Natural killer cell (primary cell): ENCODE results near the gene LEPR. TPM values are rescaled to one million over a fixed set of nuclear protein-coding genes. Genes with fewer than 3 reads are reported as not detected.

Source experiments
- ATAC-seq, 3 donors: fragments of 150-1000 bp in 2 of 3; fragments of 200-7000 bp in 1 of 3; cut with Tn5 transposase; 1 replicate in 1 of 3; 2 replicates in 2 of 3; pipeline ENCODE4 v1.10.0; 2021; ENCODE audit warnings: mild to moderate bottlenecking in 2 of 3, moderate library complexity in 2 of 3
- DNase-seq, 2 donors: peaks; one replicate each; pipeline versions ENCODE4 v3.0.0 to v3.0.0-alpha.2; 2013 to 2021; ENCODE audit warnings: mixed read lengths in 1 of 2
- H3K27ac ChIP-seq: one replicate; pipeline ENCODE4 v1.5.1; 2013; ENCODE audit warnings: mild to moderate bottlenecking, low read length
- H3K27me3 ChIP-seq: one replicate; pipeline ENCODE4 v1.6.1; 2013; ENCODE audit warnings: low read length; ENCODE audit not compliant: control insufficient read depth, insufficient read depth
- H3K36me3 ChIP-seq: one replicate; pipeline ENCODE4 v1.6.1; 2013; ENCODE audit warnings: low read length; ENCODE audit not compliant: control insufficient read depth, insufficient read depth
- H3K4me1 ChIP-seq: one replicate; pipeline ENCODE4 v1.6.1; 2013; ENCODE audit warnings: low read length; ENCODE audit not compliant: control insufficient read depth, insufficient read depth
- H3K4me3 ChIP-seq: one replicate; pipeline ENCODE4 v1.5.1; 2013; ENCODE audit warnings: low read length
- H3K9me3 ChIP-seq: one replicate; pipeline ENCODE4 v1.6.1; 2013; ENCODE audit warnings: low read length; ENCODE audit not compliant: control insufficient read depth, insufficient read depth
- H3K27ac Mint-ChIP-seq, 2 donors: one replicate each; pipeline ENCODE4 v1.8.0; 2022; ENCODE audit warnings: mild to moderate bottlenecking in 2 of 2, mixed read lengths in 2 of 2, moderate library complexity in 1 of 2
- H3K27me3 Mint-ChIP-seq, 2 donors: one replicate each; pipeline ENCODE4 v1.8.0; 2022; ENCODE audit warnings: low read depth in 2 of 2, mixed read lengths in 2 of 2
- H3K36me3 Mint-ChIP-seq: one replicate; pipeline ENCODE4 v1.8.0; 2022; ENCODE audit warnings: mixed read lengths
- H3K4me1 Mint-ChIP-seq, 2 donors: one replicate each; pipeline ENCODE4 v1.8.0; 2022; ENCODE audit warnings: mixed read lengths in 2 of 2
- H3K4me3 Mint-ChIP-seq: one replicate; pipeline ENCODE4 v1.8.0; 2022; ENCODE audit warnings: mild to moderate bottlenecking, moderate library complexity, mixed read lengths
- H3K9me3 Mint-ChIP-seq, 2 donors: one replicate each; pipeline ENCODE4 v1.8.0; 2022; ENCODE audit warnings: mixed read lengths in 2 of 2
- CTCF ChIP-seq: fragments of 200-600 bp; IDR thresholded peaks from one replicate; pipeline ENCODE4 v1.8.0; 2022; ENCODE audit warnings: antibody characterized with exemption
- WGBS: methylation state at CpG from one replicate; pipeline ENCODE4 v1.1.7; 2013; ENCODE audit warnings: missing lambda C conversion rate; ENCODE audit not compliant: insufficient coverage; 5-methylcytosine and 5-hydroxymethylcytosine counted together
- intact Hi-C: fragments of 100-400 bp; cut with micrococcal nuclease; formaldehyde crosslinking; loops from one replicate; pipeline ENCODE4 v1.14.2; 2022
- total RNA-seq, 4 donors: library from RNA; stranded (reverse); fragments of 120-200 nt in 1 of 4; gene quantifications; one replicate each; pipeline versions ENCODE4 v1.2.3 to v1.2.4, GENCODE V29; 2013 to 2022

The LEPR gene
- total RNA-seq, 3 donors from 2014 or later (not counting 1 experiment from before 2014, with no cell fraction given): 2.0 to 3.6 (median 2.1) TPM

- 70% methylated on average over 7 of the region's 7 CpGs for WGBS
- H3K36me3 ChIP-seq: peaks cover 44% of the 10 kb centered on the region
- H3K27ac Mint-ChIP-seq: no peak overlapping the region
Measured at GRCh38 chr1:65429806-65430205, 9.3 kb downstream of the LEPR start.

DNA sequence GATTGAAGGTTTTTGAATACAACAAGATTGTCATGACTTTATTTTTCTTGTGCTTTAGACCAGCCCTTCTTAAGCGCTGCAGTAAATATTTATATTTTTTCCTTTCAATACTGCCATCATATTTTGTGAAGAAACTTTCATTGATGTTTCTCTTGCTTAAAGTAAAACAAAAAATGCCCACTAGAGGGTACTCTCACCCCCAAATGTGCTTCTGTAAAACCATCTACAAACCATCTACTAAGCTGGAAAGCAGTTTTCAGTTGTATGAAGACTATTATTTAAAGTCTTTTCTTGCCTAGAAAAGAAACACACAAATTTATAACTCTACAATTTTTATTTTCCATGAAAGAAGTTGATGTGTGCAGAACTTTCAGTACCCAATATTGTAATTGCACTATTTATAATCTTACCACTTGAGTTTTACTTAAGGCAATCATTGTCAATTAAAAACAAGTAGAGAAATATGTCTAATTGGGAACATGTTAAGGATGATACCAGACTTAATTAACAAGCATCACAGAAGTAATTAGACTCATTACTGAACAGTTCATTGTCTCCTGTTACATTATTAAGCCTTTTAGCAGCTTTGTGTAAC lies 10.7 kb downstream of the LEPR start:
- Histone ChIP-seq H3K4me1 (no peaks in the 10 kb centered on the region), H3K9me3 (no peaks in the 10 kb centered on the region), H3K27ac (no peak overlapping the region), H3K27me3 (no peaks in the 10 kb centered on the region), H3K36me3 (peaks cover 34% of the 10 kb centered on the region), H3K4me3 (no peak overlapping the region)
- H3K4me1 Mint-ChIP-seq: peaks cover 0 to 5% of the 10 kb centered on the region in 2 donors
- ATAC-seq (no peak), DNase-seq (peak in 1 of 2 donors; percentile 55)
- no peaks in the 10 kb centered on the region for H3K9me3 Mint-ChIP-seq
- peak; percentile 67 for TF ChIP-seq CTCF
- no peak overlapping the region for H3K4me3 Mint-ChIP-seq
- H3K36me3 Mint-ChIP-seq: no peaks in the 10 kb centered on the region
- intact Hi-C loops: loop anchor here (1.0 kb wide), 1 partner anchor 256 kb away; no protein-coding TSS in a partner anchor
- 75% methylated on average over 1 of the region's 1 CpG for WGBS
- no peak overlapping the region for H3K27ac Mint-ChIP-seq
- H3K27me3 Mint-ChIP-seq: no peaks in the 10 kb centered on the region

More at GRCh38 chr1:65429806-65430205, 9.3 kb downstream of the LEPR start:
- intact Hi-C loops: no loop called here
- Histone ChIP-seq H3K27me3 (no peaks in the 10 kb centered on the region), H3K4me1 (no peaks in the 10 kb centered on the region), H3K27ac (no peak overlapping the region), H3K9me3 (no peaks in the 10 kb centered on the region), H3K4me3 (no peak overlapping the region)
- no peak for DNase-seq
- Mint-ChIP-seq H3K4me1 (peaks cover 0 to 13% of the 10 kb centered on the region in 2 donors), H3K36me3 (peaks cover 5% of the 10 kb centered on the region), H3K4me3 (no peak overlapping the region), H3K9me3 (no peaks in the 10 kb centered on the region), H3K27me3 (no peaks in the 10 kb centered on the region)
- no peak for TF ChIP-seq CTCF
- ATAC-seq: no peak

DNA sequence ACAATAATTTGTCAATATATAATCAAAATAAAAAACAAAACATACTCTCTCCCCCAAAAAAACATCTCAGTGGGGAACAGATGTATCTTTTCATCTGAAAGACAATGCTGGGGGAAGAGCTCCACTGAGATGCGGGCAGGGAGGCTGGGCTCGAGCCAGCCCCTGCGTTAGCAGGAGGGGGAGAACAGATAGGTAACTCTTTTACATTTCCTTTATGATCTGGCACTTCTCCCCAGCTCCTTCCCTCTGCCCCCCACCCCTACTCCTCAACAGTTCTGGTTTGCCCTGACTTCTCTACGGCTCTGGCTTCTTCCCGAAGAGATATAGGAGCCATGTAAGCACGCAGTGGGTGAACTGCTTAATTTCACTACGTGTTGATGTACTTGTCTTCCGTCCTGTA lies 12.4 kb downstream of the LEPR start:
- no peaks in the 10 kb centered on the region for H3K36me3 Mint-ChIP-seq
- no peak for TF ChIP-seq CTCF
- H3K9me3 Mint-ChIP-seq: no peaks in the 10 kb centered on the region
- H3K27me3 Mint-ChIP-seq: no peaks in the 10 kb centered on the region
- H3K4me1 Mint-ChIP-seq: peaks cover 0 to 5% of the 10 kb centered on the region in 2 donors
- H3K4me3 Mint-ChIP-seq: no peak overlapping the region
- intact Hi-C loops: no loop called here
- peaks cover 26% of the 10 kb centered on the region for H3K36me3 ChIP-seq
- no peaks in the 10 kb centered on the region for H3K27me3 ChIP-seq
- H3K9me3 ChIP-seq: no peaks in the 10 kb centered on the region
- no peaks in the 10 kb centered on the region for H3K4me1 ChIP-seq
- no peak overlapping the region for H3K27ac ChIP-seq
- no peak overlapping the region for H3K27ac Mint-ChIP-seq
- H3K4me3 ChIP-seq: no peak overlapping the region
- ATAC-seq (no peak), DNase-seq (no peak)
- WGBS: 79% methylated on average over 5 of the region's 8 CpGs

DNA sequence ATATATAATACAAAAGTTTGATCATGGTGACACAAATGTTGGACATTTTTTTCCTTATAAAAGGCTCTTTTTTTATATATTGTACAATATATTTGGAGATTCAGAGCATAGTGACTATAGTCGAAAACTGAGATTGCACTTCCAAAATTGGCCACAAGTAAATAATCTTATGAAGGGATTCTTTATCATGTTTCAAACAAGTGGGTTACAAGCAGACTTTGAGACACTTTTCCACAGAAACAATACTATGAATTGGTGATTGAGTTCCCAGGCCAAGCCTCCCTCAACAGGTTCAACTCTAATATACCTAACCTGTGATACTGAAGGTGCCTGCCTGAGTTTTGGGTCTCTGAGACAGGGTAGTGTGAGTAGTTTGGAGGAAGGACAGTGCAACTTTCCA lies 13.8 kb downstream of the LEPR start:
- intact Hi-C loops: no loop called here
- H3K27me3 ChIP-seq: no peaks in the 10 kb centered on the region
- Mint-ChIP-seq H3K27ac (no peak overlapping the region), H3K27me3 (no peaks in the 10 kb centered on the region), H3K4me3 (no peak overlapping the region), H3K36me3 (no peaks in the 10 kb centered on the region), H3K4me1 (peaks cover 0 to 5% of the 10 kb centered on the region in 2 donors), H3K9me3 (no peaks in the 10 kb centered on the region)
- WGBS: no CpG with 5 or more reads among the region's 1 CpG
- ATAC-seq: no peak
- DNase-seq: no peak
- no peaks in the 10 kb centered on the region for H3K9me3 ChIP-seq
- H3K4me3 ChIP-seq: no peak overlapping the region
- no peaks in the 10 kb centered on the region for H3K4me1 ChIP-seq
- peaks cover 18% of the 10 kb centered on the region for H3K36me3 ChIP-seq
- no peak for TF ChIP-seq CTCF
- H3K27ac ChIP-seq: no peak overlapping the region
